Measurements from ENCODE around the gene ACER3.

DNA sequence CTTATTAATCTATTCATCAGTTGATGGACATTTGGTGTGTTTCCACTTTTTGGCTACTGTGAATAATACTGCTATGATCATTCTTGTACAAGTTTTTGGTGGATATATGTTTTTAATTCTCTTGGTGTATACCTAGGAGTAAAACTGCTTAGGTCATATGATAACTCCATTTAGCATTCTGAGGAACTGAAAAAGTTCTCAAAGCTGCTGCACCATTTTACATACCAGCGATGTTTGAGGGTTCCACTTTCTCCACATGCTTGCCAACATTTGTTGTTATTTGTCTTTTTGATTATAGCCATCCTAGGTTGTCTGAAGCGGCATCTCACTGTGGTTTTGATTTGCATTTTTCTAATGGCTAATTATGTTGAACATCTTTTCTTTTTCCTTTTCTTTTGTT lies 4.1 kb upstream of the ACER3 start:
- TF ChIP-seq, protein P1, sequence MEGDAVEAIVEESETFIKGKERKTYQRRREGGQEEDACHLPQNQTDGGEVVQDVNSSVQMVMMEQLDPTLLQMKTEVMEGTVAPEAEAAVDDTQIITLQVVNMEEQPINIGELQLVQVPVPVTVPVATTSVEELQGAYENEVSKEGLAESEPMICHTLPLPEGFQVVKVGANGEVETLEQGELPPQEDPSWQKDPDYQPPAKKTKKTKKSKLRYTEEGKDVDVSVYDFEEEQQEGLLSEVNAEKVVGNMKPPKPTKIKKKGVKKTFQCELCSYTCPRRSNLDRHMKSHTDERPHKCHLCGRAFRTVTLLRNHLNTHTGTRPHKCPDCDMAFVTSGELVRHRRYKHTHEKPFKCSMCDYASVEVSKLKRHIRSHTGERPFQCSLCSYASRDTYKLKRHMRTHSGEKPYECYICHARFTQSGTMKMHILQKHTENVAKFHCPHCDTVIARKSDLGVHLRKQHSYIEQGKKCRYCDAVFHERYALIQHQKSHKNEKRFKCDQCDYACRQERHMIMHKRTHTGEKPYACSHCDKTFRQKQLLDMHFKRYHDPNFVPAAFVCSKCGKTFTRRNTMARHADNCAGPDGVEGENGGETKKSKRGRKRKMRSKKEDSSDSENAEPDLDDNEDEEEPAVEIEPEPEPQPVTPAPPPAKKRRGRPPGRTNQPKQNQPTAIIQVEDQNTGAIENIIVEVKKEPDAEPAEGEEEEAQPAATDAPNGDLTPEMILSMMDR (conservative IDR thresholded peaks at IDR 0.05; ENCODE audit: low read depth, low read length), result no peak
- no peak for TF ChIP-seq EZH2 (IDR thresholded peaks at IDR 0.05; ENCODE audit: borderline replicate concordance, low read depth, low read length, poor library complexity, severe bottlenecking)
